Transverse colon (tissue), 4 donors: ENCODE measurements around the gene ZNF74. TPM values are rescaled to one million over a fixed set of nuclear protein-coding genes. Genes with fewer than 3 reads are reported as not detected.

Experiments used
- DNase-seq: peaks from one replicate; pipeline ENCODE4 v3.0.0-alpha.2; 2019
- H3K27ac ChIP-seq, 4 donors: fragments of 200-600 bp; sonication (generic); 2 replicates each; pipeline ENCODE4 v1.5.1; 2016 to 2018; ENCODE audit warnings: inconsistent platforms in 4 of 4
- H3K27me3 ChIP-seq: fragments of 200-600 bp; sonication (generic); 2 replicates; pipeline ENCODE4 v1.5.1; 2017; ENCODE audit warnings: inconsistent platforms
- H3K36me3 ChIP-seq, 4 donors: fragments of 200-600 bp; sonication (generic); 2 replicates each; pipeline ENCODE4 v1.5.1; 2017 to 2019; ENCODE audit warnings: inconsistent platforms in 4 of 4
- H3K4me1 ChIP-seq, 4 donors: fragments of 200-600 bp; sonication (generic); 2 replicates each; pipeline ENCODE4 v1.5.1; 2017 to 2020; ENCODE audit warnings: inconsistent platforms in 4 of 4
- H3K4me3 ChIP-seq, 4 donors: fragments of 200-600 bp; sonication (generic); 1 replicate in 1 of 4; 2 replicates in 3 of 4; pipeline versions ENCODE4 v1.5.1 to v1.6.1; 2017 to 2019; ENCODE audit warnings: inconsistent platforms in 4 of 4
- H3K9me3 ChIP-seq, 2 donors: fragments of 200-600 bp; sonication (generic); 2 replicates each; pipeline ENCODE4 v1.5.1; 2017 to 2019; ENCODE audit warnings: inconsistent platforms in 2 of 2
- CTCF ChIP-seq, 5 experiments: fragments of 200-600 bp in 3 of 5; fragments of 450-650 bp in 2 of 5; sonication (generic) in 3 of 5; IDR thresholded peaks; 1 replicate in 2 of 5; 2 replicates in 3 of 5; pipeline ENCODE4 v1.5.1; 2016 to 2017; ENCODE audit warnings: antibody characterized with exemption in 5 of 5, inconsistent platforms in 3 of 5, mild to moderate bottlenecking in 2 of 5, moderate library complexity in 1 of 5
- EP300 ChIP-seq: sonication (generic); formaldehyde crosslinking; IDR thresholded peaks from one replicate; pipeline ENCODE4 v1.6.1; 2017; ENCODE audit warnings: antibody characterized with exemption, low read depth
- POLR2A ChIP-seq: fragments of 450-650 bp; IDR thresholded peaks from one replicate; pipeline ENCODE4 v1.6.1; 2016; ENCODE audit warnings: antibody characterized with exemption, mild to moderate bottlenecking, moderate library complexity
- POLR2AphosphoS5 ChIP-seq, 3 donors: sonication (generic); formaldehyde crosslinking; IDR thresholded peaks; one replicate each; pipeline ENCODE4 v1.6.1; 2016; ENCODE audit warnings: antibody characterized with exemption in 3 of 3
- WGBS, 2 donors: methylation state at CpG; one replicate each; pipeline ENCODE4 v1.1.5; 2018; ENCODE audit warnings: low coverage in 1 of 2; 5-methylcytosine and 5-hydroxymethylcytosine counted together
- in situ Hi-C, 4 donors: fragments of 200-750 bp; cut with MboI; loops; one replicate each; pipeline versions ENCODE4 v1.15.0 to v1.15.1; 2017; ENCODE audit warnings: low sequenced_read_pairs in 3 of 4, low pct_ligation_motif_present in 1 of 4, low pct_unique_long_range_greater_than_20kb in 1 of 4
- intact Hi-C: fragments of 100-400 bp; cut with DNase I; formaldehyde crosslinking; loops from one replicate; pipeline ENCODE4 v1.15.1; 2023; ENCODE audit warnings: low total_unique reads
- total RNA-seq, 4 donors: library from RNA; depleted of rRNA; stranded (reverse); fragments of >200 nt; gene quantifications; one replicate each; pipeline ENCODE4 v1.1.0, GENCODE V29; 2016

Gene ZNF74
- total RNA-seq, 4 donors from 2014 or later: 1.9 to 11.5 (median 6.6) TPM

GRCh38 chr22:20392983-20393704, 807 bp upstream of the ZNF74 start:
- no peaks in the 10 kb centered on the region for H3K9me3 ChIP-seq
- H3K27ac ChIP-seq: peak overlapping the region; percentile 68 to 82 (median 77)
- 96% methylated on average over 23 of the region's 23 CpGs; no CpG with 5 or more reads in 1 of the 2 donors for WGBS, 2 donors
- in situ Hi-C loops: no loop called here
- H3K4me1 ChIP-seq: peaks cover 2 to 19% (median 14%) of the 10 kb centered on the region in 4 donors
- TF ChIP-seq EP300: no peak
- no peak for TF ChIP-seq CTCF (IDR thresholded peaks at IDR 0.05)
- no peak for TF ChIP-seq POLR2AphosphoS5 (IDR thresholded peaks at IDR 0.05)
- TF ChIP-seq POLR2A: no peak
- intact Hi-C loops: no loop called here
- no peaks in the 10 kb centered on the region for H3K36me3 ChIP-seq
- no peak for DNase-seq
- no peaks in the 10 kb centered on the region for H3K27me3 ChIP-seq
- peak overlapping the region in 3 of 4 donors; percentile 71 to 79 (median 75) for H3K4me3 ChIP-seq

GRCh38 chr22:20395181-20395906, 1.4 kb downstream of the ZNF74 start:
- no peak for TF ChIP-seq CTCF (IDR thresholded peaks at IDR 0.05)
- no peak for TF ChIP-seq POLR2AphosphoS5 (IDR thresholded peaks at IDR 0.05)
- TF ChIP-seq EP300: no peak
- no peak for TF ChIP-seq POLR2A
- intact Hi-C loops: no loop called here
- Histone ChIP-seq H3K27me3 (no peaks in the 10 kb centered on the region), H3K9me3 (no peaks in the 10 kb centered on the region), H3K4me3 (peak overlapping the region in 1 of 4 donors; percentile 75), H3K36me3 (no peaks in the 10 kb centered on the region), H3K27ac (no peak overlapping the region), H3K4me1 (peaks cover 2 to 19% (median 14%) of the 10 kb centered on the region in 4 donors)
- WGBS, 2 donors: 83 to 94% methylated on average over 5 to 20 of the region's 20 CpGs
- in situ Hi-C loops: no loop called here
- no peak for DNase-seq

GRCh38 chr22:20395907-20396287, 1.9 kb downstream of the ZNF74 start:
- Histone ChIP-seq H3K36me3 (no peaks in the 10 kb centered on the region), H3K27me3 (no peaks in the 10 kb centered on the region), H3K9me3 (no peaks in the 10 kb centered on the region), H3K4me3 (no peak overlapping the region), H3K27ac (no peak overlapping the region), H3K4me1 (peaks cover 2 to 19% (median 14%) of the 10 kb centered on the region in 4 donors)
- no peak for DNase-seq
- in situ Hi-C loops (no loop called here), intact Hi-C loops (no loop called here)
- WGBS, 2 donors: 40 to 59% methylated on average over 1 to 2 of the region's 2 CpGs
- TF ChIP-seq POLR2AphosphoS5 (IDR thresholded peaks at IDR 0.05): no peak
- no peak for TF ChIP-seq POLR2A
- TF ChIP-seq EP300: no peak
- TF ChIP-seq CTCF (IDR thresholded peaks at IDR 0.05): no peak

- TF ChIP-seq CTCF (IDR thresholded peaks at IDR 0.05): no peak
- Histone ChIP-seq H3K4me3 (no peak overlapping the region), H3K9me3 (no peaks in the 10 kb centered on the region), H3K4me1 (peaks cover 2 to 19% (median 14%) of the 10 kb centered on the region in 4 donors), H3K27ac (no peak overlapping the region), H3K27me3 (no peaks in the 10 kb centered on the region), H3K36me3 (no peaks in the 10 kb centered on the region)
- DNase-seq: no peak
- in situ Hi-C loops (no loop called here), intact Hi-C loops (no loop called here)
- 83 to 93% methylated on average over 1 of the region's 1 CpG for WGBS, 2 donors
These were observed 2.7 kb downstream of the ZNF74 start for GRCh38 chr22:20396639-20397038.
